A673 (cell line): ENCODE measurements around the gene SLC24A4. TPM values are rescaled to one million over a fixed set of nuclear protein-coding genes. Genes with fewer than 3 reads are reported as not detected.

ENCODE experiments used
- BruUV-seq: library from RNA; stranded (reverse); fragments of 400-500 nt; replicated peaks from 2 replicates; lab custom pipeline; 2021; lab: Mats Ljungman, UMichigan
- CTCF ChIA-PET: fragments of 300-600 bp; sonication (Branson Sonifier 250); formaldehyde crosslinking; loops from one replicate; lab custom pipeline; 2022; ENCODE audit warnings: antibody characterized with exemption; lab: Charles Lee
- POLR2A ChIA-PET: fragments of 300-600 bp; sonication (Branson Sonifier 250); formaldehyde crosslinking; loops from one replicate; lab custom pipeline; 2022; ENCODE audit warnings: antibody characterized with exemption; ENCODE audit not compliant: low non-redundant PET; lab: Charles Lee
- DNase-seq: peaks from one replicate; pipeline ENCODE4 v3.0.0-alpha.2; 2015; ENCODE audit warnings: low spot score
- H3K27ac ChIP-seq: fragments of 200-600 bp; sonication (generic); 2 replicates; pipeline ENCODE4 v1.5.1; 2016; ENCODE audit warnings: mixed run types, low read depth, mild to moderate bottlenecking, mixed read lengths, antibody characterized with exemption, low read length; ENCODE audit not compliant: poor library complexity, severe bottlenecking
- H3K27me3 ChIP-seq: fragments of 200-600 bp; sonication (generic); replicated peaks from 2 replicates; pipeline ENCODE4 v1.6.1; 2017; ENCODE audit warnings: mixed run types, low read depth, mild to moderate bottlenecking, mixed read lengths, antibody characterized with exemption, low read length; ENCODE audit not compliant: insufficient read depth, poor library complexity
- H3K36me3 ChIP-seq: fragments of 200-600 bp; sonication (generic); 2 replicates; pipeline ENCODE4 v1.6.1; 2016; ENCODE audit warnings: mixed run types, mild to moderate bottlenecking, mixed read lengths, antibody characterized with exemption, low read length; ENCODE audit not compliant: insufficient read depth, poor library complexity, severe bottlenecking
- H3K4me1 ChIP-seq: fragments of 200-600 bp; sonication (generic); 2 replicates; pipeline ENCODE4 v1.6.1; 2017; ENCODE audit warnings: mixed run types, mild to moderate bottlenecking, mixed read lengths, antibody characterized with exemption, low read length; ENCODE audit not compliant: insufficient read depth, poor library complexity, severe bottlenecking
- H3K4me3 ChIP-seq: fragments of 200-600 bp; sonication (generic); 2 replicates; pipeline ENCODE4 v1.5.1; 2016; ENCODE audit warnings: low read depth, mixed run types, mild to moderate bottlenecking, mixed read lengths, low read length; ENCODE audit not compliant: poor library complexity, severe bottlenecking
- H3K9me3 ChIP-seq: fragments of 200-600 bp; sonication (generic); 2 replicates; pipeline ENCODE4 v1.6.1; 2016; ENCODE audit warnings: mixed run types, low read depth, mild to moderate bottlenecking, mixed read lengths, antibody characterized with exemption, low read length; ENCODE audit not compliant: poor library complexity, severe bottlenecking
- CTCF ChIP-seq: fragments of 300-800, 200-600 bp; sonication (generic); conservative IDR thresholded peaks from 2 replicates; pipeline ENCODE4 v1.5.1; 2017; ENCODE audit warnings: low read depth, mild to moderate bottlenecking, antibody characterized with exemption, low read length, moderate library complexity, mixed read lengths
- EZH2 ChIP-seq: fragments of 200-600 bp; sonication (generic); IDR thresholded peaks from 2 replicates; pipeline ENCODE4 v1.6.1; 2017; ENCODE audit warnings: borderline replicate concordance, low read depth, mild to moderate bottlenecking, mixed read lengths, antibody characterized with exemption, low read length; ENCODE audit not compliant: poor library complexity, severe bottlenecking
- intact Hi-C: fragments of 100-400 bp; cut with micrococcal nuclease; formaldehyde crosslinking; loops from one replicate; pipeline ENCODE4 v1.10.0; 2022; ENCODE audit not compliant: unreplicated experiment
- total RNA-seq: library from RNA; stranded (reverse); gene quantifications from 2 replicates; pipeline ENCODE4 v1.2.3, GENCODE V29; 2021

Gene SLC24A4
- total RNA-seq, 1 experiment from 2014 or later = 0.15 TPM

- no TSS peak for BruUV-seq
- Histone ChIP-seq H3K27me3 (no peaks in the 10 kb centered on the region), H3K36me3 (no peaks in the 10 kb centered on the region), H3K4me1 (no peaks in the 10 kb centered on the region), H3K4me3 (no peak overlapping the region), H3K27ac (no peak overlapping the region), H3K9me3 (peaks cover 5% of the 10 kb centered on the region)
- TF ChIP-seq CTCF = no peak
- no peak for TF ChIP-seq EZH2
- no peak for DNase-seq
- intact Hi-C loops = no loop called here
- CTCF ChIA-PET = no interaction called here
- POLR2A ChIA-PET = no interaction called here
These were observed 147.2 kb downstream of the SLC24A4 start for GRCh38 chr14:92470215-92470614.

- ChIA-PET CTCF (no interaction called here), POLR2A (no interaction called here)
- BruUV-seq = no TSS peak
- H3K36me3 ChIP-seq = no peaks in the 10 kb centered on the region
- intact Hi-C loops = no loop called here
- no peaks in the 10 kb centered on the region for H3K4me1 ChIP-seq
- TF ChIP-seq CTCF = no peak
- TF ChIP-seq EZH2 = no peak
- H3K9me3 ChIP-seq = peaks cover 5% of the 10 kb centered on the region
- H3K4me3 ChIP-seq = no peak overlapping the region
- no peak for DNase-seq
- no peaks in the 10 kb centered on the region for H3K27me3 ChIP-seq
- H3K27ac ChIP-seq = no peak overlapping the region
These were observed 147.8 kb downstream of the SLC24A4 start for GRCh38 chr14:92470811-92471210.

GRCh38 chr14:92471919-92472318 lies 149.0 kb downstream of the SLC24A4 start:
- peaks cover 5% of the 10 kb centered on the region for H3K9me3 ChIP-seq
- intact Hi-C loops = no loop called here
- H3K36me3 ChIP-seq = no peaks in the 10 kb centered on the region
- TF ChIP-seq EZH2 (no peak), CTCF (no peak)
- H3K27ac ChIP-seq = no peak overlapping the region
- DNase-seq = no peak
- H3K4me1 ChIP-seq = no peaks in the 10 kb centered on the region
- H3K27me3 ChIP-seq = no peaks in the 10 kb centered on the region
- POLR2A ChIA-PET = no interaction called here
- CTCF ChIA-PET = no interaction called here
- no peak overlapping the region for H3K4me3 ChIP-seq
- BruUV-seq = no TSS peak
